SK-N-SH treated with all-trans-retinoic acid at 6 μM for 48 hours (cell line): Measurements from ENCODE around the gene LCE3D.

Experiments
- ATAC-seq: fragments of 200-7000 bp; cut with Tn5 transposase; 3 replicates; pipeline ENCODE4 v1.9.1; 2020; ENCODE audit warnings: mild to moderate bottlenecking, moderate library complexity
- ARNTL ChIP-seq: fragments of 450-650 bp; formaldehyde crosslinking; IDR thresholded peaks from 2 replicates; pipeline ENCODE4 v1.5.0; 2020; ENCODE audit warnings: low read depth, mild to moderate bottlenecking, moderate library complexity, borderline replicate concordance
- BACH2 ChIP-seq: fragments of 250-450 bp; sonication (Bioruptor Pico); IDR thresholded peaks from 2 replicates; pipeline ENCODE4 v1.9.0; 2021; ENCODE audit warnings: mild to moderate bottlenecking, borderline replicate concordance
- CREB5 ChIP-seq: fragments of 250-450 bp; sonication (Bioruptor Pico); IDR thresholded peaks from 2 replicates; pipeline ENCODE4 v1.5.1; 2020; ENCODE audit warnings: low read depth, mild to moderate bottlenecking, moderate library complexity
- CSDC2 ChIP-seq: fragments of 250-450 bp; sonication (Bioruptor Pico); IDR thresholded peaks from 2 replicates; pipeline ENCODE4 v1.5.0; 2020; ENCODE audit warnings: mild to moderate bottlenecking, moderate library complexity
- ESRRG ChIP-seq: fragments of 250-450 bp; sonication (Bioruptor Pico); IDR thresholded peaks from 2 replicates; pipeline ENCODE4 v1.6.1; 2021; ENCODE audit warnings: mild to moderate bottlenecking
- GLIS3 ChIP-seq: fragments of 250-450 bp; sonication (Bioruptor Pico); IDR thresholded peaks from 2 replicates; pipeline ENCODE4 v1.5.0; 2020; ENCODE audit warnings: mild to moderate bottlenecking, moderate library complexity
- ISL1 ChIP-seq: fragments of 250-450 bp; sonication (Bioruptor Pico); IDR thresholded peaks from 2 replicates; pipeline ENCODE4 v2.1.2; 2022; ENCODE audit warnings: mild to moderate bottlenecking, moderate library complexity
- OSR1 ChIP-seq: fragments of 250-450 bp; sonication (Bioruptor Pico); IDR thresholded peaks from 2 replicates; pipeline ENCODE4 v1.8.0; 2022; ENCODE audit warnings: moderate library complexity, mild to moderate bottlenecking, inconsistent platforms
- PATZ1 ChIP-seq: fragments of 250-450 bp; sonication (Bioruptor Pico); IDR thresholded peaks from 2 replicates; pipeline ENCODE4 v1.8.0; 2020; ENCODE audit warnings: mild to moderate bottlenecking, moderate library complexity, borderline replicate concordance
- POU6F1 ChIP-seq: fragments of 250-450 bp; sonication (Bioruptor Pico); IDR thresholded peaks from 2 replicates; pipeline ENCODE4 v1.8.0; 2021; ENCODE audit warnings: low read depth, mild to moderate bottlenecking, moderate library complexity, borderline replicate concordance
- PPARA ChIP-seq: fragments of 250-450 bp; sonication (Bioruptor Pico); IDR thresholded peaks from 2 replicates; pipeline ENCODE4 v1.5.0; 2020; ENCODE audit warnings: mild to moderate bottlenecking, borderline replicate concordance
- RARB ChIP-seq: fragments of 250-450 bp; sonication (Bioruptor Pico); IDR thresholded peaks from 2 replicates; pipeline ENCODE4 v1.8.0; 2021; ENCODE audit warnings: mild to moderate bottlenecking, moderate library complexity
- SNAI2 ChIP-seq: fragments of 250-450 bp; sonication (Bioruptor Pico); IDR thresholded peaks from 2 replicates; pipeline ENCODE4 v1.5.0; 2020; ENCODE audit warnings: mild to moderate bottlenecking, moderate library complexity
- TCF4 ChIP-seq: fragments of 250-450 bp; sonication (Bioruptor Pico); IDR thresholded peaks from 2 replicates; pipeline ENCODE4 v1.8.0; 2021; ENCODE audit warnings: mild to moderate bottlenecking, moderate library complexity, borderline replicate concordance
- TOX ChIP-seq: fragments of 250-450 bp; sonication (Bioruptor Pico); IDR thresholded peaks from 2 replicates; pipeline ENCODE4 v1.8.0; 2021; ENCODE audit warnings: mild to moderate bottlenecking, moderate library complexity, borderline replicate concordance
- TSHZ2 ChIP-seq: fragments of 250-450 bp; sonication (Bioruptor Pico); IDR thresholded peaks from 2 replicates; pipeline ENCODE4 v1.5.0; 2020; ENCODE audit warnings: mild to moderate bottlenecking, moderate library complexity
- ZC3H10 ChIP-seq: fragments of 250-450 bp; sonication (Bioruptor Pico); IDR thresholded peaks from 2 replicates; pipeline ENCODE4 v1.5.1; 2021; ENCODE audit warnings: mild to moderate bottlenecking, moderate library complexity
- ZFP3 ChIP-seq: fragments of 250-450 bp; sonication (Bioruptor Pico); IDR thresholded peaks from 2 replicates; pipeline ENCODE4 v1.5.0; 2020; ENCODE audit warnings: mild to moderate bottlenecking, moderate library complexity
- ZFP30 ChIP-seq: fragments of 450-650 bp; formaldehyde crosslinking; IDR thresholded peaks from 2 replicates; pipeline ENCODE4 v1.5.0; 2022; ENCODE audit warnings: mild to moderate bottlenecking, moderate library complexity
- ZNF565 ChIP-seq: fragments of 450-650 bp; formaldehyde crosslinking; conservative IDR thresholded peaks from 2 replicates; pipeline ENCODE4 v1.5.0; 2020; ENCODE audit warnings: low read depth, mild to moderate bottlenecking, moderate library complexity
- ZNF70 ChIP-seq: fragments of 450-650 bp; formaldehyde crosslinking; IDR thresholded peaks from 2 replicates; pipeline ENCODE4 v1.5.0; 2020; ENCODE audit warnings: mild to moderate bottlenecking, moderate library complexity
- ZNF8 ChIP-seq: fragments of 450-650 bp; formaldehyde crosslinking; IDR thresholded peaks from 2 replicates; pipeline ENCODE4 v1.5.0; 2020; ENCODE audit warnings: mild to moderate bottlenecking, moderate library complexity

Gene LCE3D

GRCh38 chr1:152622803-152623202 is 42.5 kb upstream of the LCE3D start, which contains the start of gene LCE3A:
Gene LCE3A, minus strand, starts transcription at chr1:152623103. Its CDS starts 0 bp downstream, at chr1:152623103.
- ATAC-seq: peak; percentile 37; the same call in 2 of the 3 replicates
- TF ChIP-seq RARB (CRISPR knock-in tag) (no peak), POU6F1 (CRISPR knock-in tag) (no peak), ZNF70 (CRISPR knock-in tag) (no peak), CREB5 (CRISPR knock-in tag) (no peak), ARNTL (no peak), CSDC2 (CRISPR knock-in tag) (no peak), PPARA (no peak), ZNF8 (CRISPR knock-in tag) (no peak), ISL1 (no peak), ESRRG (CRISPR knock-in tag) (no peak), TCF4 (no peak), GLIS3 (CRISPR knock-in tag) (no peak), SNAI2 (CRISPR knock-in tag) (no peak)

- no peak for TF ChIP-seq CREB5 (CRISPR knock-in tag)
- no peak for ATAC-seq
Measured at GRCh38 chr1:152621993-152622392, 41.7 kb upstream of the LCE3D start.

- TF ChIP-seq ISL1 (no peak), TCF4 (no peak), TOX (no peak), ESRRG (CRISPR knock-in tag) (no peak), SNAI2 (CRISPR knock-in tag) (no peak), ZC3H10 (CRISPR knock-in tag) (no peak), ZFP30 (CRISPR knock-in tag) (no peak), POU6F1 (CRISPR knock-in tag) (no peak), ARNTL (no peak)
- TF ChIP-seq, all 23 proteins: peak for 0
- ATAC-seq: no peak
Measured at GRCh38 chr1:152613511-152613910, 33.2 kb upstream of the LCE3D start, which contains the start of gene LCE3B. Gene LCE3B, plus strand, starts transcription at chr1:152613811. Its CDS starts 0 bp downstream, at chr1:152613811.

GRCh38 chr1:152599934-152600333 is 19.6 kb upstream of the LCE3D start, which contains the start of gene LCE3C:
Gene LCE3C, plus strand, starts transcription at chr1:152600234. Its CDS starts 498 bp downstream, at chr1:152600732.
- TF ChIP-seq CSDC2 (CRISPR knock-in tag) (no peak), BACH2 (CRISPR knock-in tag) (no peak), ESRRG (CRISPR knock-in tag) (no peak), ZNF8 (CRISPR knock-in tag) (no peak)

GRCh38 chr1:152596986-152597385 is 16.7 kb upstream of the LCE3D start:
- ATAC-seq: no peak
- TF ChIP-seq OSR1 (CRISPR knock-in tag) (no peak), PATZ1 (no peak), ZFP3 (CRISPR knock-in tag) (no peak), ZNF565 (CRISPR knock-in tag) (no peak), ZNF8 (CRISPR knock-in tag) (no peak), TSHZ2 (CRISPR knock-in tag) (no peak), SNAI2 (CRISPR knock-in tag) (no peak)

More at GRCh38 chr1:152599934-152600333, 19.6 kb upstream of the LCE3D start, which contains the start of gene LCE3C:
- no peak for ATAC-seq
